Measurements from ENCODE around the gene PACRG. TPM values are rescaled to one million over a fixed set of nuclear protein-coding genes. Genes with fewer than 3 reads are reported as not detected.

The PACRG gene
- total and polyA plus RNA-seq, 12 donors: 2.1 to 34.6 (median 10.0) TPM

GRCh38 chr6:162751211-162751859 is 23.6 kb downstream of the PACRG start:
- no peak for ATAC-seq
- no peak overlapping the region for H3K4me3 ChIP-seq
- H3K4me1 ChIP-seq: no peaks in the 10 kb centered on the region
- no peaks in the 10 kb centered on the region for H3K36me3 ChIP-seq
- DNase-seq: no peak
- peaks cover 0 to 6% (median 0%) of the 10 kb centered on the region in 11 donors for H3K9me3 ChIP-seq
- H3K27ac ChIP-seq: no peak overlapping the region
- intact Hi-C loops (cut with DNase I): loop anchor here in 1 of 10 donors (5.0 kb wide), 1 partner anchor 449 kb away; no protein-coding TSS in a partner anchor
- no peaks in the 10 kb centered on the region for H3K27me3 ChIP-seq
- TF ChIP-seq CTCF (IDR thresholded peaks at IDR 0.05): no peak

GRCh38 chr6:162753775-162754174 is 26.0 kb downstream of the PACRG start:
- TF ChIP-seq CTCF (IDR thresholded peaks at IDR 0.05): no peak
- no peak overlapping the region for H3K27ac ChIP-seq
- H3K36me3 ChIP-seq: no peaks in the 10 kb centered on the region
- H3K4me1 ChIP-seq: no peaks in the 10 kb centered on the region
- no peaks in the 10 kb centered on the region for H3K27me3 ChIP-seq
- no peak overlapping the region for H3K4me3 ChIP-seq
- ATAC-seq (no peak), DNase-seq (no peak)
- intact Hi-C loops (cut with DNase I): loop anchor here in 1 of 10 donors (5.0 kb wide), 1 partner anchor 451 kb away; no protein-coding TSS in a partner anchor
- H3K9me3 ChIP-seq: peaks cover 0 to 11% (median 0%) of the 10 kb centered on the region in 11 donors

GRCh38 chr6:162770136-162770535 is 42.4 kb downstream of the PACRG start:
- H3K9me3 ChIP-seq: peaks cover 0 to 10% (median 0%) of the 10 kb centered on the region in 11 donors
- H3K27ac ChIP-seq: no peak overlapping the region
- no peak for DNase-seq
- no peak for ATAC-seq
- H3K27me3 ChIP-seq: no peaks in the 10 kb centered on the region
- no peak for TF ChIP-seq CTCF (IDR thresholded peaks at IDR 0.05)
- intact Hi-C loops (cut with DNase I): no loop called here
- H3K4me1 ChIP-seq: no peaks in the 10 kb centered on the region
- no peaks in the 10 kb centered on the region for H3K36me3 ChIP-seq
- H3K4me3 ChIP-seq: no peak overlapping the region

- no peak for ATAC-seq
These were observed 43.2 kb downstream of the PACRG start for GRCh38 chr6:162770955-162771354.

More at GRCh38 chr6:162770955-162771354, 43.2 kb downstream of the PACRG start:
- no peak for DNase-seq
- Histone ChIP-seq H3K27me3 (no peaks in the 10 kb centered on the region), H3K36me3 (no peaks in the 10 kb centered on the region), H3K27ac (no peak overlapping the region), H3K4me3 (no peak overlapping the region), H3K4me1 (no peaks in the 10 kb centered on the region), H3K9me3 (peaks cover 0 to 10% (median 0%) of the 10 kb centered on the region in 11 donors)
- whole genome bisulfite sequencing, 2 donors: 90 to 98% methylated on average over 1 of the region's 1 CpG
- intact Hi-C loops (cut with DNase I): no loop called here
- TF ChIP-seq CTCF (IDR thresholded peaks at IDR 0.05): no peak

Measured in heart right ventricle (tissue), 16 donors.